Measurements from ENCODE around the gene E2F4.

- TF ChIP-seq, protein P1, sequence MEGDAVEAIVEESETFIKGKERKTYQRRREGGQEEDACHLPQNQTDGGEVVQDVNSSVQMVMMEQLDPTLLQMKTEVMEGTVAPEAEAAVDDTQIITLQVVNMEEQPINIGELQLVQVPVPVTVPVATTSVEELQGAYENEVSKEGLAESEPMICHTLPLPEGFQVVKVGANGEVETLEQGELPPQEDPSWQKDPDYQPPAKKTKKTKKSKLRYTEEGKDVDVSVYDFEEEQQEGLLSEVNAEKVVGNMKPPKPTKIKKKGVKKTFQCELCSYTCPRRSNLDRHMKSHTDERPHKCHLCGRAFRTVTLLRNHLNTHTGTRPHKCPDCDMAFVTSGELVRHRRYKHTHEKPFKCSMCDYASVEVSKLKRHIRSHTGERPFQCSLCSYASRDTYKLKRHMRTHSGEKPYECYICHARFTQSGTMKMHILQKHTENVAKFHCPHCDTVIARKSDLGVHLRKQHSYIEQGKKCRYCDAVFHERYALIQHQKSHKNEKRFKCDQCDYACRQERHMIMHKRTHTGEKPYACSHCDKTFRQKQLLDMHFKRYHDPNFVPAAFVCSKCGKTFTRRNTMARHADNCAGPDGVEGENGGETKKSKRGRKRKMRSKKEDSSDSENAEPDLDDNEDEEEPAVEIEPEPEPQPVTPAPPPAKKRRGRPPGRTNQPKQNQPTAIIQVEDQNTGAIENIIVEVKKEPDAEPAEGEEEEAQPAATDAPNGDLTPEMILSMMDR (IDR thresholded peaks at IDR 0.05; ENCODE audit: low read length) = no peak
- TF ChIP-seq EZH2 (optimal IDR thresholded peaks at IDR 0.05; ENCODE audit: low read depth, low read length) = no peak
Observed at GRCh38 chr16:67245674-67246080, 53.7 kb downstream of the E2F4 start.

Measured in MM.1S (cell line).